GM19467 (cell line): Measurements from ENCODE around the gene PEF1.

Experiments
- ATAC-seq: cut with Tn5 transposase; IDR thresholded peaks from one replicate; pipeline ENCODE4 v1.9.1; 2021; ENCODE audit warnings: mild to moderate bottlenecking, moderate library complexity; ENCODE audit not compliant: unreplicated experiment

PEF1 gene

GRCh38 chr1:31586376-31587327 lies 58.0 kb downstream of the PEF1 start:
- no peak for ATAC-seq

- no peak for ATAC-seq
Measured at GRCh38 chr1:31585736-31586365, 58.8 kb downstream of the PEF1 start.

- no peak for ATAC-seq
Measured at GRCh38 chr1:31584869-31585735, 59.6 kb downstream of the PEF1 start.

DNA sequence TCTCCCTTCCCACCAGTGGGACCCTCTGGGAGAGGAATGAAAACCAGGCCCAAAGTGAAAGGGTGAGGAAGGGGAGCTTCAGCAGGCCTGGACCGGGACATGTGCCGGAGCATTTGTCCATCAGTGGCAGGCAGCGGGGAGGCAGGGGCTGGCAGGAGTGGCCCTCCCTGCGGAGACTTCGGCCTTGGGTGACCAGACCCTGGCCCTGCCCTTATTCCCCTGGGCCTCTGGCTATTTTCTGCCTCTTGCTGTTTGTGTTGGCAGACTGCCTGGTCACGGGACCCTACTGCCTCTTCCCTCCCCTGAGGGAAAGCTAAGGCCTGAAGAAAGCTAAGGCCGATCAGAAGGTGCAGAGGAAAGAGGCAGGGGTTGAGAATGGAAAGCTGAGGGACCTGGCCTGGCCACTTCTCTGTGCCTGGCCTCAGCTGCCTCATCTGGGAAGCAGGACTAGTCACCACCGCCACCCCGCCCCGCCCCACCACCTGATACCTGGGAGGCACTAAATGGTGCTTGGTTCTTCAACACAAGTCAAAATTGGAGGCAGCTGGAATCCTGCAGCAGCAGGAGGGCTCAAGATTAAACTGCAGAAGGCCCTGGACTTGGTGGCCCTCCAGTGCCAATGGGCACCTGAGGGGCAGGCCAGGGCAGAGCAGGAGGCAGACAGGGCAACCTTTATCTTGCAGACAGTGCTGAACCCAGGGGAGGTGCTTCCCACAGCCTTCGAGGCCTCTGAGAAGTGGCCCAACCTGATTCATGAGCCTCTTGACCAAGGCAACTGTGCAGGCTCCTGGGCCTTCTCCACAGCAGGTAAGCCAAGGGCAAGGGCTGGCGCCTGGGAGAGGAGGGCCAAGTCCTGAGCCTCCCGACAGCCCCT lies 60.4 kb downstream of the PEF1 start:
- ATAC-seq, result no peak

DNA sequence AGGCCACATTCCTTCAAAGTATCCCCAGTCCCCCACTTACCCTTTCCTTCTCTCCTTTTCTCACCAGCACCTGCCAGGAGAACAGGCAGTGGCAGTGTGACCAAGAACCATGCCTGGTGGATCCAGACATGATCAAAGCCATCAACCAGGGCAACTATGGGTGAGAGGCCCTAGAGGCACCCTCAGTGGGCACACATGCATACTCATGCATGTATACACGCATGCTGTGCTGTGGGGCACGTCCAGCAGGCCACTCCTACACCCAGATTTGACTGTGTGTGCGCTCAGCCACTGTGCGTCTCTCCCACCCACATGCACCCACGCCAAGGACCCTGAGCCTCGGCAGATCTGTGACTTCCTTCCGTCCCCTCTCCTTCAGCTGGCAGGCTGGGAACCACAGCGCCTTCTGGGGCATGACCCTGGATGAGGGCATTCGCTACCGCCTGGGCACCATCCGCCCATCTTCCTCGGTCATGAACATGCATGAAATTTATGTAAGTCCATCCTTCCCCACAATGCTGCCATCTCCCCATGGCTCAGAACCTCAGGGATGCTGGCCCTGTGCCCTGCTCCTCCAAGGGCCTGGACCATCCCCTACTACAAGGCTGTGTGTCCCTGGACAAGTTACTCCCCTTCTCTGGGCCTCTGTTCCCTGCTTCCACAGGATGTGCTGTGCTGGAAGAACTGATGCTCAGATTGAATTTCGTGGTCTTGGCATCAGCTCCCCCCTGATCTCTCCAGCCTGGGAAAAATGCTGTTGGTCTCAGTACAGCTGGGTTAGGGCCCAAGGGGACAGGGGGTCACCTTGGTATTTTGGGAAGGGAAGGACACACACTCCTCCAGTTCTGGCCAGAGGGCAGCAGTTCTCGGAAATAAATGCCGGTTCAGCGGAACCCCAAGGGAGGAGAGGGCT lies 61.3 kb downstream of the PEF1 start:
- no peak for ATAC-seq

GRCh38 chr1:31581821-31582810 lies 62.6 kb downstream of the PEF1 start:
- no peak for ATAC-seq

DNA sequence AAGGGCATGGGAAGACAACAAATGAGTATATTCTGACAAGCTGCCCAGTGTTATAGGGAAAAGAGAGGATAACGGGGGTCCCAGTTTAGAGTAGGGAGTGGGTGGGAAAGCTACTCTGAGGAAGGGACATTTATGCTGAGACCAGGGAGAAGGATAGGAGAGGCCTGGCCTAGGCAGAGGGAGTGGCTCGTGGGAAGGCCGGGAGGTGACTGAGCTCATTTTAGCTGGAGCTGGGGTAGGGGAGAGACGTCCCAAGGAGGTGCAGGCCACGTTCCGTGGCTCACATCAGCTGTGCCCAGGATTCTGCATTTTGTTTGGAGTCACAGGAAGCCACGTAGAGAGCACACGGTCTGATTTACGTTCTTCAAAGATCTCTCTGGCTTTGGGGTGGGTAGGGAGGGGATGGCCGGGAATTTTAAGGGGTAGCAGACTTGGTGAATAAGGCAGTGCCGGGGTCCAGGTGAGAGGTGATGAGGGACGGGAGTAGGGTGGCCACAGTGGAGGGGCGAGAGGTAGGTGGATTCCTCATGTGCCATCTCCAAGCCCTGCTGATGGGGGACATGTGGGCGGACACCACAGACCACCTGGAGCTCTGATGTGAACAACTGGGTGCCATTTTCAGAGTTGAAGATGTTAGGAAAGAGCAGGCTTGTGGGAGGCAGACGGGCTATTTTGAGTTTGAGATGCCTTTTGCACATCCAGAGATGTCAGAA lies 63.6 kb downstream of the PEF1 start:
- no peak for ATAC-seq

- ATAC-seq, result no peak
Measured at GRCh38 chr1:31580513-31580870, 64.2 kb downstream of the PEF1 start.
